ENCODE results near the gene MAN1B1.
A peak's percentile ranks its signal among the peaks of the same experiment; 100 is the strongest.

The MAN1B1 gene

GRCh38 chr9:137086531-137087408, at the start of gene MAN1B1:
TSS of gene MAN1B1 (plus strand) at chr9:137086985. CDS start at chr9:137087000, 15 bp downstream.
- FAIRE-seq (peak; percentile 97), DNase-seq (ENCODE audit: insufficient read length, low spot score) (peak; percentile 97)

GRCh38 chr9:137037035-137037434, 49.8 kb upstream of the MAN1B1 start:
- FAIRE-seq (no peak), DNase-seq (ENCODE audit: insufficient read length, low spot score) (no peak)

GRCh38 chr9:137037483-137037882, 49.3 kb upstream of the MAN1B1 start:
- no peak for DNase-seq (ENCODE audit: insufficient read length, low spot score)
- no peak for FAIRE-seq

- DNase-seq (ENCODE audit: insufficient read length, low spot score) (no peak), FAIRE-seq (no peak)
These were observed 47.9 kb upstream of the MAN1B1 start for GRCh38 chr9:137038916-137039315.

- FAIRE-seq (no peak), DNase-seq (ENCODE audit: insufficient read length, low spot score) (no peak)
These were observed 47.0 kb upstream of the MAN1B1 start for GRCh38 chr9:137039611-137040366.

GRCh38 chr9:137040568-137040967, 46.2 kb upstream of the MAN1B1 start:
- FAIRE-seq: no peak
- no peak for DNase-seq (ENCODE audit: insufficient read length, low spot score)

DNA sequence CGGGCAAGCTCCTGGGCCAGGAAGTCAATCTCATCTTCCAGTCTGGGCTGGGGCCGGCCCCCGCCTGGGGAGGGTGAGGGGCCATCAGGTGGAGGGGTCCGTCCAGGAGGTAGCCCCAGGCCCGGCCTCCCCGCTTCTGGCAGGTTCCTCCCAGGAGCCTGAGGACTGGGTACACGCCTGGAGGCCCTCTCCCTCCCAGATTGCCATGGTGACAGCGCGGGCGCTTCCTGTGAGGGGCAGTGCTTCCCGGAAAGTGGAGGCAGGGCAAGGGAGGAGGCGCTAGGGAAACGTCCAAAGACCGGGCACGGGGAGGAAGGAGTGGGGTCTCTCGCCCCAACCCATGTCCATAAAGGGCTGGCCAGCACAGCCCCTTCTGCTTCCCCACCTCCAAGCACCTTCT, 45.7 kb upstream of the MAN1B1 start:
- no peak for FAIRE-seq
- DNase-seq (ENCODE audit: insufficient read length, low spot score): no peak

GRCh38 chr9:137042751-137043727, 43.7 kb upstream of the MAN1B1 start:
- FAIRE-seq (no peak), DNase-seq (ENCODE audit: insufficient read length, low spot score) (no peak)

DNA sequence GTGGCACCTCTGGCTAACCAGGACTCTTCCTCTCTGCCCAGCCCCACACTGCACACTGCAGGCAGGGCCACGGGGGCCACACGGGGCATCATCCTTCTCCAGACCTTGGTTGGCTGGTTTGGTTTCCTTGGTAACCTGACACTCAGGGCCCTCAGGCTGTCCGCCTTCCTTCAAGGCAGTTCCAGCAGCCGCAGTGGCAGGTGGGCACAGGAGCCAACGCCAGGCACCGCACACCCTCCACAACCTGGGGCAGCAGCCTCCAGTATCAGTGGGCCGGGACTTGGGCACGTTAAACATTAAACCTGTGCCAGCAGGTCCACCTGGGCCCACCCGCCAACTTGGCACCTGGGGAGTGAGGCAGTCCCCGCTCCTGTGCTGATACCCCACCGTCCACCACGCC, 42.7 kb upstream of the MAN1B1 start:
- DNase-seq (ENCODE audit: insufficient read length, low spot score) (no peak), FAIRE-seq (no peak)

DNA sequence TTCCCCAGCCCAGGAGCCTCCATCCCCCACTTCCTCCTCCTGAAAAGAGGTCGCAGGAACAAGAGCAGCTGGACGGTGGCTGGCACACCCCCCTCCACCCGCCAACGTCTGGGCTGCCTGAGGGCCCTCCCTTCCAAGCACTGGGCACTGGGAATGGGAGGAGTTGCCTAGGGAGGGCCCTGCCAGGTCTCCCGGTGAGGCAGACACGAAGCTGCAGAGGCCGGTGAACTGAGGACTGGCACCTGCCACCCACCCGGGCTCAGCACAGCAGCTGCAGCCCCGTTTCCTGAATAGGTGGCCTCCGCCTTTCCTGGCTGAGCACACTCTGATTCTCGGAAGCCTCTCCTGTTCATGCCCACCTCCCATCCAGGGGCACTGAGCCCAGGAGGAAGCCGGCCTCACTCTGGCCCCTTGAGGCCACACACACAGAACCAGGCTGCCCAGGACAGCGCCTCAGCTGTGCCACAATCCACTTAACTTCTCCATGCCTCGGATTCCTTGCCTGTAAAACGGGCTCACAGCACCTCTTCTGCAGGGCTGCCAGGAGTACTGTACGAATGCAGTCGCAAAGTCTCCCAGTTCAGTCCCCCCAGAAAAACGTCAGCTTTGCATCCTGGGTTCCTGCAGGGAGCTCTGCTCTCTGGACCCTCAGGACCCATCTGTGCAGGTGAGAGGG, 42.1 kb upstream of the MAN1B1 start:
- FAIRE-seq (no peak), DNase-seq (ENCODE audit: insufficient read length, low spot score) (no peak)

- FAIRE-seq: no peak
- DNase-seq (ENCODE audit: insufficient read length, low spot score): no peak
These were observed 41.3 kb upstream of the MAN1B1 start for GRCh38 chr9:137045294-137046087.

DNA sequence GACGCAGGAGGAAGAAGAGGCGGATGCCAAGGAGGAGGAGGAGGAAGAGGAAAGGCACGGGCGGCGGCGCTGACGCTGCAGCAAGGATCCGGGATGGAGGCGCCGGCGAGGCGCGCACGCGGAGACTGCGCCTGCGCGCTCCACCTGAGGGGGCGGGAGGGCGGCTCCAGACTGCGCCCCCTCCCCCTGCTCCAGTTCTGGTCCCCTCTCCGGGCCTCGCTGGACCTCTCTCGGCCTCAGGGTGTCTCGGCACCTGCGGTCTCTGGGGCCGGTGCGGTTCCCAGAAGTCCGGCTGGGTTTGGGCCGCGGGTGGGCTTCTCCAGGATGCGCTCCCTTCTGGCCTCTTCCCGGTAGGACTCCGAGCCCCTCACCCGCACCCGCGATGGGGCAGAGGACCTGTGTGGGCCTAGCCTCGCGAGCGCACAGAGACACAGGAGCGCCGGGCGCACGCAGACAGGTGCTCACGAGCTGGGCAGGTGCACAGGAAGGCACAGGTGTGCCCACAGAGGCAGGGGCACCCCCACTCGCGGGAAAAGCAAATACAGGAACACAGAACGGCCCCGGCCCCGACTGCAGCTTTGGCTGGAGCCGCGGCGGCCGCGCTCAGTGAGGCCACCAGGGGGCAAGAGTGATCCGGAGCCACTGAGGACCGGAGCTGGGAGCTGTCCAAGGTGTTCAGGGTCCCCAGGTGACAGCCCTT, 40.5 kb upstream of the MAN1B1 start, which contains the start of gene NPDC1:
Gene NPDC1, minus strand, starts transcription at position 90 of the 700 bp plus-strand sequence. CDS start 188 bp downstream, outside the sequence.
- DNase-seq (ENCODE audit: insufficient read length, low spot score): peak; percentile 81

GRCh38 chr9:137048655-137049543, 37.9 kb upstream of the MAN1B1 start:
- FAIRE-seq (no peak), DNase-seq (ENCODE audit: insufficient read length, low spot score) (no peak)

More for the DNA sequence above, 40.5 kb upstream of the MAN1B1 start, which contains the start of gene NPDC1:
- peak; percentile 57 for FAIRE-seq

- DNase-seq (ENCODE audit: insufficient read length, low spot score) (no peak), FAIRE-seq (no peak)
These were observed 37.0 kb upstream of the MAN1B1 start for GRCh38 chr9:137049544-137050449.

DNA sequence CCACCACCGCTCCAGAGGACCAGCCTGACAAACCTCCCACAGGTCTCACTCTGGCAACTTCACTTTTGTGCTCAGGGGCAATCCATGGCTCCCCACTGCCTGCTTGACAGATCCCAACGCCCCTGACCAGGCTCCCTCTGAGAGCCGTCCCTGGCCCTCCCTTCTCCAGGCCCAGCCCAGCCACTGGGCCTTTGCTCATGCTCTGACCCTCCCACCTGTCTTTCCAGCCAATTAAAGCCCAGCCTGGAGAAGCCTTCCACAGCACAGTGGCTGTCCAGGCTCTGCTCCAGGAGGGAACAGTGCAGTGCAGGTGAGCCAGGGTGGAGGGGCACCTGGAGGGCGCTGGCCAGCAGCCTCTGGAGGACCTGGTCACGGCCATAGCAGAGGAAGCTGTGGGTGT, 36.2 kb upstream of the MAN1B1 start:
- FAIRE-seq: no peak
- DNase-seq (ENCODE audit: insufficient read length, low spot score): no peak

DNA sequence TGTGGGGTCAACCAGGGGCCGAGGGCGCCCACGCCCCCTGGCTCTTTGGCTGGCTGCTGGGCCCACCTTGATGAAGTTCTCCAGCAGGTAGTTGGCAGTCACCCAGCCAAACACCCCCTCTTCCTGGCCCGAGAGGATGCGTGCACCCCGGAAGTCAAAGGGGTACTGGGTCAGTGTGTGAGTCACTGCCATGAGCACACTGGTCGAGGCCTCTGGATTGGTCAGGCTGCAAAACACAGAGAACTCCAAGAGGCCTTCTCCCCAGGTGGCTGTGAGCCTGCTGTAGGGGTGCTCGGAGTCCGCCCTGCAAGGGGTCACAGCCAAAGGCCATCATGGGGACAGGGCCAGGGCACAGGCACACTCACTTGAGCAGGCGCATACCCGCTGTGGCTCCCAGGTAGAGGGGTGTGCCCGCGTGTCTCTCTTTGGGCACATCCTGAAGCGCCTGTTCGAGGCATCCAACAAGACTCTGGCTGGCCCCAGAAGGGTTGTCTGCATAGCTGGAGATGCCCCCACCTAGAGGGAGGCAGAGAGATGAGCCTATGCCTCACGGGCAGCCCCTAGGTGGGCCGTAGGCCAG, 35.5 kb upstream of the MAN1B1 start:
- no peak for DNase-seq (ENCODE audit: insufficient read length, low spot score)
- FAIRE-seq: no peak
